K562 (cell line): Measurements from ENCODE around the gene SZT2. TPM values are rescaled to one million over a fixed set of nuclear protein-coding genes. Genes with fewer than 3 reads are reported as not detected.

Experiments used
- ETV1 ChIP-seq: fragments of 450-650 bp; conservative IDR thresholded peaks from 2 replicates; pipeline ENCODE4 v1.6.1; 2016; ENCODE audit warnings: missing genetic modification characterization, control low read depth, low read depth, missing compliant biosample characterization
- FOXO4 ChIP-seq: fragments of 450-650 bp; formaldehyde crosslinking; IDR thresholded peaks from 2 replicates; pipeline ENCODE4 v1.4.0; 2020; ENCODE audit warnings: mild to moderate bottlenecking, moderate library complexity
- FOXP4 ChIP-seq: sonication (generic); formaldehyde crosslinking; IDR thresholded peaks from 2 replicates; pipeline ENCODE4 v1.8.0; 2022; ENCODE audit warnings: mild to moderate bottlenecking, missing genetic modification reagents, borderline replicate concordance
- HBP1 ChIP-seq: fragments of 450-650 bp; formaldehyde crosslinking; IDR thresholded peaks from 2 replicates; pipeline ENCODE4 v1.4.0; 2022; ENCODE audit warnings: missing genetic modification characterization
- HDAC1 ChIP-seq, 2 experiments: fragments of 450-650 bp; IDR thresholded peaks; 2 replicates each; pipeline ENCODE4 v1.6.1; 2016 to 2017; ENCODE audit warnings: inconsistent platforms in 1 of 2, mild to moderate bottlenecking in 1 of 2, moderate library complexity in 1 of 2
- KDM5B ChIP-seq: fragments of 200-600 bp; sonication (generic); IDR thresholded peaks from 2 replicates; pipeline ENCODE4 v1.6.1; 2012; ENCODE audit warnings: low read depth, mild to moderate bottlenecking, moderate library complexity, low read length, control low read depth, inconsistent platforms; ENCODE audit not compliant: insufficient replicate concordance
- KLF13 ChIP-seq: fragments of 450-650 bp; IDR thresholded peaks from 2 replicates; pipeline ENCODE4 v1.6.1; 2016; ENCODE audit warnings: missing genetic modification characterization, low read depth, mild to moderate bottlenecking, missing compliant biosample characterization, moderate library complexity, borderline replicate concordance
- MAFF ChIP-seq: IDR thresholded peaks from 2 replicates; pipeline ENCODE4 v1.6.1; 2012; ENCODE audit warnings: low read length, improper control_type of control experiment
- PCBP1 ChIP-seq: fragments of 200-400 bp; formaldehyde crosslinking; IDR thresholded peaks from 2 replicates; pipeline ENCODE4 v1.6.1; 2018; ENCODE audit warnings: mild to moderate bottlenecking, low read depth, low read length; ENCODE audit not compliant: poor library complexity, severe bottlenecking
- RB1 ChIP-seq: fragments of 450-650 bp; IDR thresholded peaks from 2 replicates; pipeline ENCODE4 v1.6.1; 2017; ENCODE audit warnings: low read depth, mild to moderate bottlenecking
- U2AF2 ChIP-seq: fragments of 200-400 bp; formaldehyde crosslinking; optimal IDR thresholded peaks from 2 replicates; pipeline ENCODE3; 2017; ENCODE audit warnings: low read depth, mild to moderate bottlenecking, low read length
- USF2 ChIP-seq: sonication (generic); formaldehyde crosslinking; IDR thresholded peaks from 2 replicates; pipeline ENCODE4 v1.5.0; 2020; ENCODE audit warnings: missing genetic modification reagents
- ZBTB33 ChIP-seq: sonication (generic); formaldehyde crosslinking; IDR thresholded peaks from 2 replicates; pipeline ENCODE4 v1.8.1; 2023; ENCODE audit warnings: mild to moderate bottlenecking, missing genetic modification reagents
- ZNF740 ChIP-seq, 3 experiments: fragments of 200-800 bp in 1 of 3; sonication (Bioruptor generic) in 1 of 3; sonication (generic) in 1 of 3; formaldehyde crosslinking in 1 of 3; IDR thresholded peaks; 2 replicates each; pipeline versions ENCODE4 v1.6.1 to v1.8.0; 2016 to 2022; ENCODE audit warnings: mild to moderate bottlenecking in 2 of 3, missing compliant biosample characterization in 2 of 3, missing genetic modification characterization in 2 of 3, missing genetic modification reagents in 1 of 3
- polyA plus RNA-seq, 8 experiments: library from polyadenylated mRNA; depleted of rRNA in 4 of 8; stranded (reverse) in 5 of 8; unstranded in 3 of 8; fragments of >200 nt; fragmentation: Nextera tagmentation in 2 of 8; fragmentation: Illumina TruSeq in 1 of 8; extraction: Ambion mirVana in 2 of 8; extraction: Trizol in 1 of 8; gene quantifications; 2 replicates each; pipeline versions ENCODE4 v1.2.1 to v1.2.3, GENCODE V29; 2011 to 2014; ENCODE audit warnings: inconsistent platforms in 1 of 8, missing spikeins in 1 of 8
- total RNA-seq, 7 experiments: library from RNA; depleted of rRNA in 6 of 7; stranded (reverse); fragments of >200 nt in 6 of 7; fragmentation: Illumina TruSeq in 2 of 7; extraction: Trizol in 2 of 7; gene quantifications; 2 replicates each; pipeline versions ENCODE4 v1.2.1 to v1.2.3, GENCODE V29; 2011 to 2021; ENCODE audit warnings: low replicate concordance in 1 of 7

Gene SZT2
- total and polyA plus RNA-seq, 9 of the 15 experiments (the other 6 are each of a cell fraction or from before 2014, with no cell fraction given): 0.88 to 31.0 (median 12.8) TPM

- TF ChIP-seq KDM5B (peak; percentile 86), USF2 (peak; percentile 15; the same call in 1 of the 2 replicates), MAFF (peak; percentile 46; the same call in 1 of the 2 replicates), PCBP1 (no peak), KLF13 (tag) (no peak; the same call in 1 of the 2 replicates), HDAC1 (IDR thresholded peaks at IDR 0.05) (peak in 1 of 2 experiments; percentile 96; a peak in 2 of 4 replicates), ETV1 (tag) (peak; percentile 50), U2AF2 (no peak), ZBTB33 (peak; percentile 51; the same call in 1 of the 2 replicates), FOXO4 (CRISPR knock-in tag) (peak; percentile 82; the same call in 1 of the 2 replicates), ZNF740 (CRISPR knock-in tag; IDR thresholded peaks at IDR 0.05) (0 out of 2 replicates have a peak, but pooled peaks have one; percentile 19), ZNF740 (tag; IDR thresholded peaks at IDR 0.05) (no peak), FOXP4 (CRISPR knock-in tag) (0 out of 2 replicates have a peak, but pooled peaks have one; percentile 32), RB1 (no peak), HBP1 (CRISPR knock-in tag) (peak; percentile 53; the same call in 1 of the 2 replicates)
These were observed 30.7 kb upstream of the SZT2 start, which contains the start of gene CDC20 (continued) for GRCh38 chr1:43358746-43359693.
